HepG2 (cell line): ENCODE results near the gene DDIT4. TPM values are rescaled to one million over a fixed set of nuclear protein-coding genes. Genes with fewer than 3 reads are reported as not detected.

ENCODE experiments used
- EHMT2 ChIP-seq: fragments of 200-600 bp; sonication (generic); IDR thresholded peaks from 2 replicates; pipeline ENCODE4 v1.7.0; 2017; ENCODE audit warnings: antibody characterized with exemption, low read depth, low read length, borderline replicate concordance
- KDM5A ChIP-seq: fragments of 200-600 bp; sonication (generic); IDR thresholded peaks from 2 replicates; pipeline ENCODE4 v1.7.0; 2018; ENCODE audit warnings: antibody characterized with exemption, mild to moderate bottlenecking, low read length, borderline replicate concordance
- KIAA2018 ChIP-seq: sonication (generic); formaldehyde crosslinking; IDR thresholded peaks from 2 replicates; pipeline ENCODE4 v1.5.0; 2020; ENCODE audit warnings: mild to moderate bottlenecking, missing genetic modification reagents, borderline replicate concordance
- PLRG1 ChIP-seq: fragments of 450-650 bp; conservative IDR thresholded peaks from 2 replicates; pipeline ENCODE4 v1.6.1; 2016
- RARA ChIP-seq: IDR thresholded peaks from 2 replicates; pipeline ENCODE4 v1.6.1; 2016; ENCODE audit warnings: missing genetic modification reagents, missing compliant biosample characterization
- RFXANK ChIP-seq: IDR thresholded peaks from 2 replicates; pipeline ENCODE4 v1.6.1; 2016
- ZNF451 ChIP-seq: sonication (generic); formaldehyde crosslinking; IDR thresholded peaks from 2 replicates; pipeline ENCODE4 v1.5.0; 2020; ENCODE audit warnings: mild to moderate bottlenecking, missing genetic modification reagents
- ZNF775 ChIP-seq: sonication (generic); formaldehyde crosslinking; IDR thresholded peaks from 2 replicates; pipeline ENCODE4 v1.4.0; 2020; ENCODE audit warnings: missing genetic modification reagents, mild to moderate bottlenecking, moderate library complexity, borderline replicate concordance
- polyA plus RNA-seq, 8 experiments: library from polyadenylated mRNA; depleted of rRNA in 3 of 8; stranded (reverse) in 7 of 8; unstranded in 1 of 8; fragments of >200 nt; fragmentation: Illumina TruSeq in 4 of 8; extraction: Trizol in 4 of 8; gene quantifications; 2 replicates each; pipeline versions ENCODE4 v1.2.1 to v1.2.3, GENCODE V29; 2011 to 2016; ENCODE audit warnings: low read depth in 4 of 8, missing spikeins in 1 of 8, mixed read lengths in 1 of 8; ENCODE audit not compliant: insufficient read depth in 1 of 8
- total RNA-seq, 5 experiments: library from RNA; depleted of rRNA; stranded (reverse); fragments of >200 nt; fragmentation: Illumina TruSeq; extraction: Trizol; gene quantifications; 2 replicates each; pipeline ENCODE4 v1.2.3, GENCODE V29; 2016; ENCODE audit warnings: low read depth in 1 of 5
- TF ChIP-seq, protein P1 (sequence below): IDR thresholded peaks from 2 replicates; pipeline ENCODE4 v1.6.1; 2016; ENCODE audit warnings: missing compliant biosample characterization, missing genetic modification reagents, borderline replicate concordance
- TF ChIP-seq, protein P2 (sequence below): IDR thresholded peaks from 2 replicates; pipeline ENCODE4 v1.6.1; 2016; ENCODE audit warnings: control low read depth
- TF ChIP-seq, protein P3 (sequence below): sonication (generic); formaldehyde crosslinking; IDR thresholded peaks from 2 replicates; pipeline ENCODE4 v1.4.0; 2020; ENCODE audit warnings: mild to moderate bottlenecking, missing genetic modification reagents

The DDIT4 gene
- total and polyA plus RNA-seq, 2 of the 13 experiments (the other 11 are each of a cell fraction or from before 2014, with no cell fraction given) = 35.6 to 40.7 TPM

GRCh38 chr10:72260239-72260975, 13.3 kb upstream of the DDIT4 start (continued):
- TF ChIP-seq, protein P1, sequence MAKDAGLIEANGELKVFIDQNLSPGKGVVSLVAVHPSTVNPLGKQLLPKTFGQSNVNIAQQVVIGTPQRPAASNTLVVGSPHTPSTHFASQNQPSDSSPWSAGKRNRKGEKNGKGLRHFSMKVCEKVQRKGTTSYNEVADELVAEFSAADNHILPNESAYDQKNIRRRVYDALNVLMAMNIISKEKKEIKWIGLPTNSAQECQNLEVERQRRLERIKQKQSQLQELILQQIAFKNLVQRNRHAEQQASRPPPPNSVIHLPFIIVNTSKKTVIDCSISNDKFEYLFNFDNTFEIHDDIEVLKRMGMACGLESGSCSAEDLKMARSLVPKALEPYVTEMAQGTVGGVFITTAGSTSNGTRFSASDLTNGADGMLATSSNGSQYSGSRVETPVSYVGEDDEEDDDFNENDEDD = peak; percentile 62; the same call in 1 of the 2 replicates
- TF ChIP-seq, protein P2, sequence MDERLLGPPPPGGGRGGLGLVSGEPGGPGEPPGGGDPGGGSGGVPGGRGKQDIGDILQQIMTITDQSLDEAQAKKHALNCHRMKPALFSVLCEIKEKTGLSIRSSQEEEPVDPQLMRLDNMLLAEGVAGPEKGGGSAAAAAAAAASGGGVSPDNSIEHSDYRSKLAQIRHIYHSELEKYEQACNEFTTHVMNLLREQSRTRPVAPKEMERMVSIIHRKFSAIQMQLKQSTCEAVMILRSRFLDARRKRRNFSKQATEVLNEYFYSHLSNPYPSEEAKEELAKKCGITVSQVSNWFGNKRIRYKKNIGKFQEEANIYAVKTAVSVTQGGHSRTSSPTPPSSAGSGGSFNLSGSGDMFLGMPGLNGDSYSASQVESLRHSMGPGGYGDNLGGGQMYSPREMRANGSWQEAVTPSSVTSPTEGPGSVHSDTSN = no peak
- peak; percentile 81 for TF ChIP-seq RARA (CRISPR knock-in tag)
- no peak for TF ChIP-seq EHMT2
- TF ChIP-seq KDM5A = no peak
- TF ChIP-seq KIAA2018 (CRISPR knock-in tag) = no peak
- TF ChIP-seq ZNF775 (CRISPR knock-in tag) = no peak
- TF ChIP-seq PLRG1 = no peak
- TF ChIP-seq RFXANK (CRISPR knock-in tag) = 0 out of 2 replicates have a peak, but pooled peaks have one; percentile 22
- TF ChIP-seq, protein P3, sequence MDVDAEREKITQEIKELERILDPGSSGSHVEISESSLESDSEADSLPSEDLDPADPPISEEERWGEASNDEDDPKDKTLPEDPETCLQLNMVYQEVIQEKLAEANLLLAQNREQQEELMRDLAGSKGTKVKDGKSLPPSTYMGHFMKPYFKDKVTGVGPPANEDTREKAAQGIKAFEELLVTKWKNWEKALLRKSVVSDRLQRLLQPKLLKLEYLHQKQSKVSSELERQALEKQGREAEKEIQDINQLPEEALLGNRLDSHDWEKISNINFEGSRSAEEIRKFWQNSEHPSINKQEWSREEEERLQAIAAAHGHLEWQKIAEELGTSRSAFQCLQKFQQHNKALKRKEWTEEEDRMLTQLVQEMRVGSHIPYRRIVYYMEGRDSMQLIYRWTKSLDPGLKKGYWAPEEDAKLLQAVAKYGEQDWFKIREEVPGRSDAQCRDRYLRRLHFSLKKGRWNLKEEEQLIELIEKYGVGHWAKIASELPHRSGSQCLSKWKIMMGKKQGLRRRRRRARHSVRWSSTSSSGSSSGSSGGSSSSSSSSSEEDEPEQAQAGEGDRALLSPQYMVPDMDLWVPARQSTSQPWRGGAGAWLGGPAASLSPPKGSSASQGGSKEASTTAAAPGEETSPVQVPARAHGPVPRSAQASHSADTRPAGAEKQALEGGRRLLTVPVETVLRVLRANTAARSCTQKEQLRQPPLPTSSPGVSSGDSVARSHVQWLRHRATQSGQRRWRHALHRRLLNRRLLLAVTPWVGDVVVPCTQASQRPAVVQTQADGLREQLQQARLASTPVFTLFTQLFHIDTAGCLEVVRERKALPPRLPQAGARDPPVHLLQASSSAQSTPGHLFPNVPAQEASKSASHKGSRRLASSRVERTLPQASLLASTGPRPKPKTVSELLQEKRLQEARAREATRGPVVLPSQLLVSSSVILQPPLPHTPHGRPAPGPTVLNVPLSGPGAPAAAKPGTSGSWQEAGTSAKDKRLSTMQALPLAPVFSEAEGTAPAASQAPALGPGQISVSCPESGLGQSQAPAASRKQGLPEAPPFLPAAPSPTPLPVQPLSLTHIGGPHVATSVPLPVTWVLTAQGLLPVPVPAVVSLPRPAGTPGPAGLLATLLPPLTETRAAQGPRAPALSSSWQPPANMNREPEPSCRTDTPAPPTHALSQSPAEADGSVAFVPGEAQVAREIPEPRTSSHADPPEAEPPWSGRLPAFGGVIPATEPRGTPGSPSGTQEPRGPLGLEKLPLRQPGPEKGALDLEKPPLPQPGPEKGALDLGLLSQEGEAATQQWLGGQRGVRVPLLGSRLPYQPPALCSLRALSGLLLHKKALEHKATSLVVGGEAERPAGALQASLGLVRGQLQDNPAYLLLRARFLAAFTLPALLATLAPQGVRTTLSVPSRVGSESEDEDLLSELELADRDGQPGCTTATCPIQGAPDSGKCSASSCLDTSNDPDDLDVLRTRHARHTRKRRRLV = no peak; the same call in 1 of the 2 replicates
- TF ChIP-seq ZNF451 (CRISPR knock-in tag) = no peak
